Pancreas (tissue), 10 donors: Measurements from ENCODE around the gene ANKRD39. TPM values are rescaled to one million over a fixed set of nuclear protein-coding genes. Genes with fewer than 3 reads are reported as not detected.

Experiments
- ATAC-seq, 4 donors: fragments of 200-7000 bp; cut with Tn5 transposase; one replicate each; pipeline versions ENCODE4 v1.8.0 to v1.9.1; 2020; ENCODE audit warnings: mild to moderate bottlenecking in 4 of 4, moderate library complexity in 4 of 4
- DNase-seq, 6 donors: peaks; one replicate each; pipeline ENCODE4 v3.0.0-alpha.2; 2020
- FAIRE-seq: peaks from 2 replicates; lab custom pipeline; 2012; peaks lifted over from hg19 to GRCh38; lab: Jason Lieb, UNC
- H3K27ac ChIP-seq, 4 donors: fragments of 200-600 bp; sonication (generic); 1 replicate in 3 of 4; 2 replicates in 1 of 4; pipeline versions ENCODE4 v1.5.0 to v1.8.0; 2020
- H3K27me3 ChIP-seq, 4 donors: fragments of 200-600 bp; one replicate each; pipeline ENCODE4 v1.8.0; 2021
- H3K36me3 ChIP-seq, 3 donors: fragments of 200-600 bp; sonication (generic) in 1 of 3; one replicate each; pipeline versions ENCODE4 v1.5.0 to v1.8.0; 2020 to 2021
- H3K4me1 ChIP-seq, 3 donors: fragments of 200-600 bp; one replicate each; pipeline ENCODE4 v1.8.0; 2021
- H3K4me3 ChIP-seq, 4 donors: fragments of 200-600 bp; sonication (generic) in 2 of 4; one replicate each; pipeline versions ENCODE4 v1.5.0 to v1.8.0; 2020 to 2021
- H3K9me3 ChIP-seq, 4 donors: fragments of 200-600 bp; one replicate each; pipeline ENCODE4 v1.8.0; 2021
- WGBS, 2 donors: extraction: QIAGEN DNeasy Blood & Tissue Kit; methylation state at CpG; one replicate each; pipeline ENCODE4 v1.1.7; 2013; 5-methylcytosine and 5-hydroxymethylcytosine counted together
- intact Hi-C, 3 donors: fragments of 100-400 bp; cut with DNase I; formaldehyde crosslinking; loops; one replicate each; pipeline versions ENCODE4 v1.11.1 to v1.14.2; 2022
- polyA plus RNA-seq, 2 donors: library from polyadenylated mRNA; stranded (reverse); fragments of 200-250 nt; gene quantifications; one replicate each; pipeline ENCODE4 v1.2.3, GENCODE V29; 2013
- total RNA-seq, 6 donors: library from RNA; stranded (reverse); fragmentation: NEBNext Ultra II Directional in 4 of 6; extraction: Animal tissue kit (Norgen Biotek cat#: 25700) in 4 of 6; gene quantifications; one replicate each; pipeline versions ENCODE4 v1.2.1 to v1.2.4, GENCODE V29; 2021 to 2023
- TF ChIP-seq, protein P1 (sequence below), 4 donors: fragments of 200-600 bp; sonication (generic) in 3 of 4; IDR thresholded peaks; one replicate each; pipeline versions ENCODE4 v1.5.0 to v1.8.0; 2021; ENCODE audit warnings: antibody characterized with exemption in 4 of 4
- donor health status: healthy with polysubstance abuse.
- donor health status: DM: no; HTN: no; CAD: no; lungs with moderate emphysema.
- donor health status: DM: no; HTN: no; CAD: no.
- donor health status: control.
- donor health status: control.
- donor health status: Bipolar disorder and iron deficiency.
- donor health status: DM: yes; HTN: yes; CAD: no.
- donor health status: DM: no; HTN: no; CAD: no.
- donor health status: DM: no; HTN: no; CAD: no.
- donor health status: DM: yes; HTN: yes; CAD: no.

Gene ANKRD39
- total and polyA plus RNA-seq, 8 donors: 4.7 to 14.9 (median 6.4) TPM

GRCh38 chr2:96830044-96830562 lies 27.7 kb downstream of the ANKRD39 start:
- WGBS, 2 donors: 57 to 62% methylated on average over 5 of the region's 5 CpGs
- DNase-seq (peak in 1 of 6 donors; percentile 20), FAIRE-seq (no peak), ATAC-seq (no peak)
- TF ChIP-seq, protein P1, sequence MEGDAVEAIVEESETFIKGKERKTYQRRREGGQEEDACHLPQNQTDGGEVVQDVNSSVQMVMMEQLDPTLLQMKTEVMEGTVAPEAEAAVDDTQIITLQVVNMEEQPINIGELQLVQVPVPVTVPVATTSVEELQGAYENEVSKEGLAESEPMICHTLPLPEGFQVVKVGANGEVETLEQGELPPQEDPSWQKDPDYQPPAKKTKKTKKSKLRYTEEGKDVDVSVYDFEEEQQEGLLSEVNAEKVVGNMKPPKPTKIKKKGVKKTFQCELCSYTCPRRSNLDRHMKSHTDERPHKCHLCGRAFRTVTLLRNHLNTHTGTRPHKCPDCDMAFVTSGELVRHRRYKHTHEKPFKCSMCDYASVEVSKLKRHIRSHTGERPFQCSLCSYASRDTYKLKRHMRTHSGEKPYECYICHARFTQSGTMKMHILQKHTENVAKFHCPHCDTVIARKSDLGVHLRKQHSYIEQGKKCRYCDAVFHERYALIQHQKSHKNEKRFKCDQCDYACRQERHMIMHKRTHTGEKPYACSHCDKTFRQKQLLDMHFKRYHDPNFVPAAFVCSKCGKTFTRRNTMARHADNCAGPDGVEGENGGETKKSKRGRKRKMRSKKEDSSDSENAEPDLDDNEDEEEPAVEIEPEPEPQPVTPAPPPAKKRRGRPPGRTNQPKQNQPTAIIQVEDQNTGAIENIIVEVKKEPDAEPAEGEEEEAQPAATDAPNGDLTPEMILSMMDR (IDR thresholded peaks at IDR 0.05): no peak
- Histone ChIP-seq H3K27me3 (no peaks in the 10 kb centered on the region), H3K9me3 (no peaks in the 10 kb centered on the region), H3K4me1 (peaks cover 27 to 33% (median 31%) of the 10 kb centered on the region in 3 donors), H3K36me3 (peaks cover 4 to 61% (median 37%) of the 10 kb centered on the region in 3 donors), H3K4me3 (no peak overlapping the region), H3K27ac (no peak overlapping the region)
- intact Hi-C loops: no loop called here

DNA sequence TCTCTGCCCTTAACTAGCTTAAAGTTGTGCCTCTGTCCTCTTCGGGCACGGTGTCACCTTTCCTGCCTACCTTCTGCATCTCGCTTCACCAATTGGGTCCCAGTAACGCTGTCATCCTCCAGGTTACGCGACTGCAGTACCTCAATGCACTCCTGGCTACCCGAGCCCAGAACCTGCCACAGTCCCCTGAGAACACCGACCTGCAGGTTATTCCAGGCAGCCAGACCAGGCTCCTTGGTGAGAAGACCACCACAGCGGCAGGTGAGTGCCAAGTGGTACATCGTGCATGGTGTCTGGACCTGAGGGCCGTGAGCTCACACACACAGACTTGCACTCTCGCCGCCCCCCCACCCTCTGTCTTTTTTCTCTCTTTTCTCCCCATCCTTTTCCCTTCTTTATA lies 28.9 kb downstream of the ANKRD39 start:
- DNase-seq (peak in 1 of 6 donors; percentile 18), ATAC-seq (no peak), FAIRE-seq (no peak)
- Histone ChIP-seq H3K4me3 (no peak overlapping the region), H3K27ac (no peak overlapping the region), H3K36me3 (peaks cover 4 to 57% (median 38%) of the 10 kb centered on the region in 3 donors), H3K4me1 (peaks cover 31 to 37% (median 34%) of the 10 kb centered on the region in 3 donors), H3K27me3 (no peaks in the 10 kb centered on the region), H3K9me3 (no peaks in the 10 kb centered on the region)
- TF ChIP-seq, protein P1 (IDR thresholded peaks at IDR 0.05): no peak
- intact Hi-C loops: no loop called here
- 94 to 95% methylated on average over 13 of the region's 13 CpGs for WGBS, 2 donors

GRCh38 chr2:96828436-96828835 lies 29.4 kb downstream of the ANKRD39 start:
- peaks cover 27 to 37% (median 33%) of the 10 kb centered on the region in 3 donors for H3K4me1 ChIP-seq
- ATAC-seq (no peak), FAIRE-seq (no peak), DNase-seq (peak in 2 of 6 donors; percentile 18 to 49)
- peaks cover 4 to 57% (median 38%) of the 10 kb centered on the region in 3 donors for H3K36me3 ChIP-seq
- WGBS, 2 donors: 94% methylated on average over 14 of the region's 14 CpGs
- H3K4me3 ChIP-seq: no peak overlapping the region
- intact Hi-C loops: no loop called here
- TF ChIP-seq, protein P1 (IDR thresholded peaks at IDR 0.05): no peak
- H3K27me3 ChIP-seq: no peaks in the 10 kb centered on the region
- H3K9me3 ChIP-seq: no peaks in the 10 kb centered on the region
- H3K27ac ChIP-seq: no peak overlapping the region

GRCh38 chr2:96826546-96827278 lies 31.1 kb downstream of the ANKRD39 start:
- whole genome bisulfite sequencing, 2 donors: 90 to 95% methylated on average over 22 of the region's 22 CpGs
- no peak overlapping the region for H3K4me3 ChIP-seq
- TF ChIP-seq, protein P1 (IDR thresholded peaks at IDR 0.05): no peak
- H3K4me1 ChIP-seq: peaks cover 11 to 22% (median 22%) of the 10 kb centered on the region in 3 donors
- no peak for FAIRE-seq
- no peak for ATAC-seq
- peaks cover 4 to 57% (median 44%) of the 10 kb centered on the region in 3 donors for H3K36me3 ChIP-seq
- no peaks in the 10 kb centered on the region for H3K27me3 ChIP-seq
- H3K9me3 ChIP-seq: no peaks in the 10 kb centered on the region
- DNase-seq: peak in 2 of 6 donors; percentile 13 to 60
- intact Hi-C loops: no loop called here
- H3K27ac ChIP-seq: no peak overlapping the region

DNA sequence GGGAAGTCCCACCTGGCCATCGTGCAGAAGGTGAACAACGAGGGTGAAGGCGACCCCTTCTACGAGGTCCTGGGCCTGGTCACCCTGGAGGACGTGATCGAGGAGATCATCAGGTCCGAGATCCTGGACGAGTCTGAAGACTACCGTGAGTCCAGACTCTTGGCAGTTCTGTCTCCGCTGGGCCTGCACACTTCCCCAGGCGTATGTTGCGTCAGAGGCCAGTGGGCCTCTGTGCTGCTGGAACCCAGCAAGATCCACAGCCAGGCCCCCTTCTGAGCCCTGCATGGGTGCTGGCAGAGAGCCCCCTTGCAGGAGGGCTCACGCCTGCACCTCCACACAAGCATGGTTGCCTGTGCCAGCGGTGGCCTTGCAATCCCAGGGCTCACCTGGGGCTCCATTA lies 32.8 kb downstream of the ANKRD39 start:
- Histone ChIP-seq H3K36me3 (peaks cover 4 to 49% (median 38%) of the 10 kb centered on the region in 3 donors), H3K4me3 (no peak overlapping the region), H3K9me3 (no peaks in the 10 kb centered on the region), H3K27ac (no peak overlapping the region), H3K27me3 (no peaks in the 10 kb centered on the region), H3K4me1 (peaks cover 18 to 30% (median 30%) of the 10 kb centered on the region in 3 donors)
- TF ChIP-seq, protein P1 (IDR thresholded peaks at IDR 0.05): no peak
- intact Hi-C loops: no loop called here
- DNase-seq (no peak), ATAC-seq (no peak), FAIRE-seq (no peak)
- WGBS, 2 donors: 89 to 91% methylated on average over 14 of the region's 14 CpGs
